GM19099 (cell line): Measurements from ENCODE around the gene CEBPA.

Experiments used
- POLR2A ChIP-seq: IDR thresholded peaks from 3 replicates; pipeline ENCODE4 v1.6.1; 2011; ENCODE audit warnings: low read depth; ENCODE audit not compliant: insufficient read length; ENCODE audit errors: extremely low read depth

Gene CEBPA

DNA sequence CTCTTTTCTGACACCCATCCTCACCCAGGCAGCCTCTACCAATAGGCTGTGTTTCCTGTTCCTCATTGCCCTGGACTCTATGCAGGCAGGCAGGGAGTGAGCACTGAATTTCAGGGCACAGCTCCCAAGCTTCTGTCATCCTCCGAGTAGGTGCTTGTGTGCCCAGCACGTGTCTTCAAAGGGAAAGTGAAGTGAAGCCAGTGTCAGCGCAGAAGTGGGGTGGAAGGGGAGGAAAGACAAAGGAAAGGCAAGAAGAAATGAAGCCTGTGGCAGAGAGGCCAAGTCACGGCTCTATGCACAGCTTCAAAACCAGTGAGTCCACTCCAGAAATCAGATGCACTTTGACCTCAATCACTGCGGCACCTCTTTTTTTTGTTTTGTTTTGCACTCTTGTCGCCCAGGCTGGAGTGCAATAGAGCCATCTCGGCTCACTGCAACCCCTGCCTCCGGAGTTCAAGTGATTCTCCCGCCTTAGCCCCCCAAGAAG lies 16.9 kb downstream of the CEBPA start:
- no peak for TF ChIP-seq POLR2A

DNA sequence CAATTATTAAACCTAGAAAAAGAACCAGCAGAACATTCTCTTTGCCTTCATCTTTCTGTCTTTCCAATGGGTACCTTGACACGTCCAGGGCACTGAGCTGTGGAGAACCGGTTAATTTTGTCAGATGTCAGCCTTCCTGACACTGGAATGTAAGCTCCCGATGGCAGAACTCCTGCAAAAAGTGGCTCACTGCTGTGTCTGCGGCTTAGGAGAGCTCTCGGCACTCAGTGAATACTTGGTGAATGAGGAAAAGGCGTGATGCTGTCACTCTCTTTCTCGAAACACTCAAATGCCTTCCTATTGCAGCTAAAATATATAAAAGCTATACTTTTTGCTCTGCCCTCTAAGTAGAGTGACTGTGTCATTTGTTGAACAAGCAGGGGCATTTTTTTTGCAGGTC lies 17.6 kb downstream of the CEBPA start:
- TF ChIP-seq POLR2A: no peak

DNA sequence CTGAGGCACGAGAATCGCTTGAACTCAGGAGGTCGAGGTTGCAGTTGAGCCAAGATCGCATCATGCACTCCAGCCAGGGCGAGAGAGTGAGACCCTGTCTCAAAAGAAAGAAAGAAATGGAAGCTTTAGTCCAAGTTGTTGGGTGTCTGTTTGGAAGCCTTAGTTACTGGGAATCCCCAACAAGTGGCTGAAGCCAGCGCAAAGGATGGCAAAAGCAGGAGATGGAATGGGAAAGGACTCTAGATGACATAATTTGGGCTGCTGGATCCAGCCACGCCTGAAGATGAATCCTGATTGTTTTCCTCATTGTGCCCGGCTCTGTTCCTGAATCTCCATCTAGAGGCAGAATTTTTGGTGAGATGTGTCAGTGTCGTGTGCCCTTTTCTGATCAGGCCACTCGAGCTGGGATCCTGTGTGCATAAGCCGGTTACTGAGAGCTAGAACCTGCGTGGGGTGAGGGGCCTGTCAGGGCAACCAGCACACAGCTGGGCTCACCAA lies 18.1 kb downstream of the CEBPA start:
- TF ChIP-seq POLR2A: no peak

DNA sequence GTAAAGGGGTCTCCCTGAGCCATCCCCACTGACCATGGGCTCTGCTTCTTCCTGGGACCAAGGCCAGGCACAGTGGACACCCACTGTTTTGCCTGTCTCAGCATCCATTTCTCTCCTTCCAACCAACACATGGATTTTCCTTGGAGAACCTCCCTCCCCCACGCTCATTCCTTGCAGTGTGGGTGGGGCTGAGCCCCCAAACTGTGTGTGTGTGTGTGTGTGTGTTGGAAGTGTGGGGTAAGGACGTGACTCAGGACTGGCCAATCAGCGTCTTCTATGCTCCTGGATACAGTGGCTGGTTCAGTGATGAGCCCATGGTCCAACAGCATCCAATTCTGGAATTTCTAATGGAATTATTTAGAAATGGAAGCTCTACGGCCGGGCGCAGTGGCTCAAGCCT lies 18.7 kb downstream of the CEBPA start:
- no peak for TF ChIP-seq POLR2A

DNA sequence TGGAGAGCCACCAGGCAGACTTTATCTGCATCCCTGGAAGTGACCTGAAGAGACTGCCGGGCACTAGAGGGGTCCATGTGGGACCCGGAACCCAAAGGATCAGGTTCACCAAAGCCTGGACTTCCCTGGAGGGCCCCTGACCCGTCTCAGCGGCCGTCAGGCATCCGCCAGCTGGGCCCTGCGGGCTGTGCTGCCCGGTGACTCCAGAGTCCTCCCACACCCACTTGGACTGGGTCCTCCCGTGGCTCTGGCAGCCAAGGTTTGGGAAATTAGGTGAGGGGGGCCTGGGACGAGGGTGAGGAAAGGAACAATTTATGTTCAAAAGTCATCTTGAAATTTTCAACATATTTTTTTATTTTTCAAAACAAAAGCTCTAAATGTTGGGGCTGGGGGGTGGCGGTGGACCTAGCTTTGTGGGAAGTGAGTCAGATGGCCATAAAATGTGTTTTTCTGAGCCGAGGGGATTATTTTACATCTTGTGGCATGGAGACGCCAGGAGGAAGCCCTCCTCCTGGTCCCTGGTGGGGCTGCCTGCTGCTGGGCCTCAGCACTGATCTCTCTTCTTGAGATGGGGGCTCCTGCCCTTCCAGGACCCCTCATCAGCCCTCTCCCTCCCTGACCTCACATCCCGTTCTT lies 20.2 kb downstream of the CEBPA start:
- no peak for TF ChIP-seq POLR2A

DNA sequence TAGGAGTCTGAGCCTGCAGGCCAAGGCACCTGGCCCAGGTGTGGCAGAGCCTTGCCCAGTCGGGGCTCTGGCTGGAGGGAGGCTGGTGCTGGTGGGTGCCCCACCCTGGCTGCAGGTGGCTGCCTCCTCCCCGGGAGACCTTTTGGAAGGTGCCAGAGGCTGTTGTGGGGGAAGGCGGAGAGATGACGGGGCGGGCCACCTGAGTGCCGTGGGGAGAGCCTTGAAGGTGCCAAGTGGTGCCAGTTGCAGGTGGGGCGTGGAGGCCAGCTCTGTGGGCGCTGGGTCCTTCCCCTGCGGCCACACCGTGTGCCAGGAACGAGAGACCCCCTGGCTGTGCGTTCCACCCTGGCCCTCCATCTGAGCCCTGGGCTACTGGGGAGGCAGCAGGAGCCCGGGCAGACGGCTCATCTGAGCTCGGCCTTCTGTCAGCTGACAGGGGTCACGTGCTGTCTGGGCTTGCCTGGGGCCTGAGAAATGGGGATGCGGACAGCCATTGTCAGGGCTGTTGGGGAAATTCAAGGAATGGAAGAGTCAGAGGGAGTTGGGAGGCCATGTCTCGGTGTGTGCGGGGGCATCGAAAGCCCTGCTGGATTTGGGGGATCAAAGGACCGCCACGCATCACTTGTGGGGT lies 20.9 kb downstream of the CEBPA start:
- TF ChIP-seq POLR2A: no peak

DNA sequence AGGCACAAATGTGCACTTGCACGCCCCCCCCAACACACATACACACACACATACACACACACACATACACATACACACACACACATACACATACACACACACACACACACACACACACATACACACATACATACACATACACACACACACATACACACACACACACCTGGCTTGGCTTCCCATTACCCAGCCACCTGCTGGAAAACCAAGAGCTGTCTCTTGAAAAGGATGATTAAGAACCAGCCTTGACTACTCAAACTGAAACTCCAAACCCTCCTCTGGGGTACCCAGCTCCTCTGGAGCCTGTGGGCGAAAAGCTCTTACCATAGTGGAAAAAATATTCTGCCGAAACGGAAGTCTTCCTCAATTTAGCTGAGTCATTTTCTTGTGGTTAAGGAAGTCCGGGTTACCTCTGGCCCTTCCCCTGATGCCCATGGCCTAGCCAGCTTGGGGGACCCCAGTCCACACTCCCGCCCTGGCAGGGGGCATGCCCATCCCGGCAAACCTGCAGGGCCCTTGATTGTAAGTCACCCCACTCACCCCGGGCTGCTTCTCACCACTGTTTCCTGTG lies 21.9 kb downstream of the CEBPA start:
- no peak for TF ChIP-seq POLR2A

DNA sequence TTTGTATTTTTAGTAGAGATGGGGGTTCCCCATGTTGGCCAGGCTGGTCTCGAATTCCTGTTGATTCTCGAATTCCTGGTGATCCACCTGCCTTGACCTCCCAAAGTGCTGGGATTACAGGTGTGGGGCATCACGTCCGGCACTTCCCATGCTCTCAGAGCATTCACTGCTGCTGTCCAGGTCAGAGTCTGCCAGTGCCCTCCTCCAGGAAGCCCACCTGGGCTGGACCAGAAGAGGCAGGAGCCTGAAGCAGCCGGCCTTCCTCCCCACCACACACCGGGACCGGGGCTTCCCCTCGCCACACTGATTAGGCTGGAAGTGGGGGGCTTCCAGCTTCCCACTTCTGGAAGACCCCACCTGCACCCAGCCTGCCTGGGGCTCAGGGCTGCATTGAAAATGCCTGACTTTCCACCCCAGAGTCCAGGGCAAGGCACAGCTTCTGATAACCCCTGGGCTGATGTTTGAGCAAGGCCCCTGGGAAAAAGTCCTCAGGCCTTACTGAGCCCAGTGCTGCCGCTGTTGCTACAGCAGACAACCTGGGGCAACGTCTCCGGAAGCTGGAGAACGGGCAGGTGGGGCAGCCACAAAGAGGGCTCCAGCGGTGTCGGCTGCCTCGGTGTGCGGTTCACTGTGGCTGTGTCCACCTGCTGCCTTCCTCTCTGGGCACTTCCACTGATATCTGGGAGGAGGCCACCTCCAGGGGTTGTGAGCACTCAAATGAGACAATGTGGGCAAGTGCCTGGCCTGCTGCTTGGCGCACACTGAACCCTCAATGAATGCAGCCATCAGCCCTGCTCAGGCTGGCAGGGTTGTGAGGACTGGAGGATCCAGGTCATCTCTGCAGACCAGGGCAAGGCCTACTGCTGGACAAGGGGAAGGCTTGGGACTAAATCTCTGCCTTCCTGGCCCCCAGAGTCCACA lies 22.6 kb downstream of the CEBPA start:
- no peak for TF ChIP-seq POLR2A

DNA sequence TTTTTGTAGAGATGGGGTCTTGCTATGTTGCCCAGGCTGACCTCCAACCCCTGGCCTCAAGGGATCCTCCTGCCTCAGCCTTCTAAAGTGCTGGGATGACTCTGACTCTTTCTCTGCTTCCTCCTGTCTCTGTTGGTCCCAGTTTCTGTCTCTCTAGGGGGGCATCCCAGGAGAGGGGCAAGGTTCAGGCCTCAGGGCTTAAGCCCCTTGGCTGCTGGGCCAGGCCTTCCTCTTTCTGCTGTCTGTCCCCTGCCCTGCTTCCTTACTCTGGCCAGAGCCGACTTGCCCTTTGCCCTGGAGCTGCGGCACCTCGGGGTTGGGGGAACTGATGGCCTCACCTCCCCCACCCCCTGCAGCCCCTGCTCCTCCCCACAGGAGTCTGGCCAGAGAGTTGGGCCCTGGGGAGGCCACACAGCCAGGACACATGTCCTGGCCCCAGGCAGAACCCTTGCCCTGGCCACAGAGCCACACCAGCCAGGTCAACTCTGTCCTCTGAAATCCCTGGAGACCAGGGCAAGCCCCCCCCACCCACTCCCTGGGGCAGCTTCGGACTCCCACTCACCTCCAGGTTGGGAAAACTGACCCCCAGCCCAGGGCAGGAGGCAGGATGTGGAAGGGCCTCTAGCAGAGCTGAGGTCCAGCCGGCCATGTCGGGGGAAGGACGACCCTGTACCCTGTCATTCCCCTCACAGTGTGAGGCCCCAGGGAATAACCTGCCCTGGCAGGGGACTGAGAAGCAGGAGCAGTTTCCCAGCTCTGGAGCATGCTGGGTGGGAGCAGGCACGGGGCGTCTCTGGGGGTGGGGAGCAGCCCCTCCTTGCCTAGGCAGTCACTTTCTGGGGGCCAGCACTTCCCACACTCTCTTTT lies 23.7 kb downstream of the CEBPA start:
- TF ChIP-seq POLR2A: no peak

DNA sequence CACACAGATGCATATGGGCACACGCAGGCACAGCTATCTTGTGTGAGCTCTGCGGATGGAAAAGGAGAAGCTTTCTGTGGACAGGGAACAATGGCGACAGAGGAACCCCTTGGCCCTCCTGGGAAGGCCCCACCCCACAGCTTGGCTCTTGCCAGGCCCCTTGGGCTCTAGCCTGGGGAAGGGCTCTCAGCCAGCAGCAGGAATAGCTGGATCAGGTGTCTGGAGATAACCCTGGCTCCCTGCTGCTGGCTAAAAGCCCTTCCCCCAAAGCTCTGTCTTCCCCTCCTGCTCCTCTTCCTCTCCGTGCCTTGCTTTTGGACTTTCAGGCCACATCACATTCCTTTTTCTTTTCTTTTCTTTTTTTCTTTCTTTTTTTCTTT lies 24.3 kb downstream of the CEBPA start:
- no peak for TF ChIP-seq POLR2A

DNA sequence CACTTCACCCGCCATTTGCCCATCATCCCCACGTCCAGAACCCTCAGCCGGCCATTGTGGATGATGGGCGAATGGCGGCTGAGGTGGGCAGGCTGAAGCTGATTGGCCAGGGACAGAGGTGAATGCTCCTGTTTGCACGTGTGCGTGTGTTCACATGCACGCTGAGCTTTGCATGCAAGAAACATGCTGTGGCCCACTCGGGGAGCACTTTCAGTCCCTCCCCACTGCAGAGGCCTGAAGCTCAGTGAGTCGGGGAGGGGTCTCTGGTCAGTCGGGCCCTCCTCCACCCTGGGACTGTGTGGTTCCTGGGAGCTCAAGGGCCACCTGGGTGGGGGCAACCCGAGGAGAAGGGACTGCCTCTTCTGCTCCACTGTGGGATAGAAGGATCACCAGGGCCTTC lies 24.9 kb downstream of the CEBPA start:
- TF ChIP-seq POLR2A: no peak

DNA sequence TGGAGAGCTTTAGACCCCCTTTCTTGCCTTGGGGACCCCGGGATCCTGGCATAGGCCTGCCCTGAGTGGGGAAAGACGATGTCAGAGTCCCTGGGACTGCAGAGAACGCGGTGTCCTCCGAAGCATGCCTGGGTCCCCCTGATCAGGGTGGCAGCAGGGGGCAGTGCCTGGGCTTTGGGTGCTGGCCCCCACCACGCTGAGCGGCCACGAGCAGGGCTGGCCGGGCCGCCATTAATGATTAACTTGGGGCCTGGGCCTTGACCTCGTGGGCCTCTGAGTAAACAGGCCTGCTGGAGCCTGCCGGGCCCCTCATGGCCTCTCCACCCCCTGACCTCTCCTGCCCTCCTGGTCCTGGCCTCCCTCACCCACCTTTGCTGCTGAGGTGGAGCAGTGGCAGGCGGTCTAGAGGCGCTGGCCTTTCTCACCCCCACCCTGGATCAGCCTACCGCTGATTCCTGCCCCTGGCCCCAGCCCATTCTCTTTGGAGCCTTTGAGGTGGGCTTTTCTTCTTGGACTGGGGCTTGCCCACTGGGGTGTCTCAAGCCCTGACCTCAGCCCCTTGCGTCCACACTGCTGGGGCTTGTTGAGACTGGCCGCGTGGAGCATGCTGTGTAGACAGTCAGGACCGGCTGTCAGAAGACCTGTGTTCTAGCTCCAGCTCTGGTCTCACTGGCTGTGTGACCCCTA lies 26.3 kb downstream of the CEBPA start:
- TF ChIP-seq POLR2A: no peak

DNA sequence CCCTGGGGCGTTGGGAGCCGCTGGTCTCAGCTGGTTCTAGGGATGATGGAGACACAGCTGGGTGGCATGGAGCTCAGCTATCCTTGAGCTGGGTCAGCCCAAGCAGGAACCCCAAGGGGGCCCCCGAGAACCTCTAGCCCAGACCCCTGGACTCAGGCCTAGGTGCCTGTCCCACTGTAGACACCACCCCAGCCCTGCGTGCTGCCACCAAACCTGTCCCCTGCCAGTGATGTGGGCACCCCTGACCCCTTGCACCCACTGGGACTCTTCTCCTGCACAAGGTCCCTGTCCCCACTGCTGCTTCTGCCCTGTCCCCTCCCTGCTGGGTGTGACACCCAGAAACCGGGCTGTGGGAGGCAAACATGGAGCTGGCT lies 26.8 kb downstream of the CEBPA start:
- no peak for TF ChIP-seq POLR2A
